Ishikawa (cell line): ENCODE data around the gene SFRP2.

ENCODE experiments used
- CEBPB ChIP-seq: IDR thresholded peaks from 2 replicates; pipeline ENCODE4 v1.6.1; 2012
- CREB1 ChIP-seq: IDR thresholded peaks from 2 replicates; pipeline ENCODE4 v1.6.1; 2012; ENCODE audit warnings: low read depth
- EGR1 ChIP-seq: IDR thresholded peaks from 2 replicates; pipeline ENCODE4 v1.6.1; 2012
- EP300 ChIP-seq: IDR thresholded peaks from 2 replicates; pipeline ENCODE4 v1.6.1; 2012; ENCODE audit warnings: borderline replicate concordance
- FOXM1 ChIP-seq: IDR thresholded peaks from 2 replicates; pipeline ENCODE4 v1.6.1; 2012; ENCODE audit warnings: low read depth, borderline replicate concordance
- NFIC ChIP-seq: IDR thresholded peaks from 2 replicates; pipeline ENCODE4 v1.6.1; 2012
- RAD21 ChIP-seq: IDR thresholded peaks from 2 replicates; pipeline ENCODE4 v1.6.1; 2012; ENCODE audit warnings: low read depth
- TAF1 ChIP-seq: IDR thresholded peaks from 2 replicates; pipeline ENCODE4 v1.6.1; 2012; ENCODE audit warnings: low read depth, mild to moderate bottlenecking
- TCF12 ChIP-seq: IDR thresholded peaks from 2 replicates; pipeline ENCODE4 v1.6.1; 2012; ENCODE audit warnings: low read depth
- TEAD4 ChIP-seq: IDR thresholded peaks from 2 replicates; pipeline ENCODE4 v1.6.1; 2012
- YY1 ChIP-seq: IDR thresholded peaks from 2 replicates; pipeline ENCODE4 v1.6.1; 2012; ENCODE audit warnings: low read depth
- ZBTB7A ChIP-seq: IDR thresholded peaks from 2 replicates; pipeline ENCODE4 v1.6.1; 2012; ENCODE audit warnings: low read depth
- TF ChIP-seq, protein P1 (sequence below): IDR thresholded peaks from 2 replicates; pipeline ENCODE4 v1.6.1; 2012; ENCODE audit warnings: low read depth, mild to moderate bottlenecking
- TF ChIP-seq, protein P2 (sequence below): IDR thresholded peaks from 2 replicates; pipeline ENCODE4 v1.6.1; 2012
- TF ChIP-seq, protein P3 (sequence below): IDR thresholded peaks from 2 replicates; pipeline ENCODE4 v1.6.1; 2012

The SFRP2 gene

DNA sequence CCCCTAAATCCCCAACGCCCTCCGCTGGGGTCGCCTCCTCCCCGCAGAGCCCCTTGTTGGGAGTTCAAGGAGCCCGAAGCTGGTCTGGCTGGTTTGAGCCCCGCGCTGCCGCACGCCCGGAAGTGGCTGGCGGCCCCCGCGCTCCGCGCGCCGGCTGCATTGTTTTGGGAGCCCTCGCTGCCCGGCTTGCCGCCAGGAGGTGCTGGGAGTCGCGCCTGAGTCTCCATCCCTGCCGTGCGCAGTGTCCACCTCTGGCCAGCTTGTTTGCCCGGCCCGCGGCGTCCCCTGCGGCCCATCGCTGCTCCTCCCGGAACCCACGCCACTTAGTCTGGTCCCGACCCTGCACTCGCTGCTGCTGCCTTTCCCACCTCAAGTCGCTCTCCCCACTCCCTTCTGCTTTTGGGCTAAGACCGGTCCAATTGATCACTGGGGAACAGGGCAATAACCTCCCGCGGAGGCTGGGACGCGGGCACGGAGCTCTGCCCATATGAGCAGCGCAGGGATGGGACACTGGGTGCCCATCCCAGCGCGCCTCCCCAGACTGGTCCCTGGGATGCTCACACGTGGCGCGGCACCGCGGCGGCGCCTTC is 2.2 kb upstream of the SFRP2 start:
- TF ChIP-seq YY1 (no peak), NFIC (no peak), FOXM1 (no peak), CEBPB (no peak), ZBTB7A (no peak), EP300 (no peak), TEAD4 (no peak), CREB1 (no peak), TCF12 (no peak), TAF1 (no peak), RAD21 (no peak), EGR1 (no peak)
- TF ChIP-seq, protein P1, sequence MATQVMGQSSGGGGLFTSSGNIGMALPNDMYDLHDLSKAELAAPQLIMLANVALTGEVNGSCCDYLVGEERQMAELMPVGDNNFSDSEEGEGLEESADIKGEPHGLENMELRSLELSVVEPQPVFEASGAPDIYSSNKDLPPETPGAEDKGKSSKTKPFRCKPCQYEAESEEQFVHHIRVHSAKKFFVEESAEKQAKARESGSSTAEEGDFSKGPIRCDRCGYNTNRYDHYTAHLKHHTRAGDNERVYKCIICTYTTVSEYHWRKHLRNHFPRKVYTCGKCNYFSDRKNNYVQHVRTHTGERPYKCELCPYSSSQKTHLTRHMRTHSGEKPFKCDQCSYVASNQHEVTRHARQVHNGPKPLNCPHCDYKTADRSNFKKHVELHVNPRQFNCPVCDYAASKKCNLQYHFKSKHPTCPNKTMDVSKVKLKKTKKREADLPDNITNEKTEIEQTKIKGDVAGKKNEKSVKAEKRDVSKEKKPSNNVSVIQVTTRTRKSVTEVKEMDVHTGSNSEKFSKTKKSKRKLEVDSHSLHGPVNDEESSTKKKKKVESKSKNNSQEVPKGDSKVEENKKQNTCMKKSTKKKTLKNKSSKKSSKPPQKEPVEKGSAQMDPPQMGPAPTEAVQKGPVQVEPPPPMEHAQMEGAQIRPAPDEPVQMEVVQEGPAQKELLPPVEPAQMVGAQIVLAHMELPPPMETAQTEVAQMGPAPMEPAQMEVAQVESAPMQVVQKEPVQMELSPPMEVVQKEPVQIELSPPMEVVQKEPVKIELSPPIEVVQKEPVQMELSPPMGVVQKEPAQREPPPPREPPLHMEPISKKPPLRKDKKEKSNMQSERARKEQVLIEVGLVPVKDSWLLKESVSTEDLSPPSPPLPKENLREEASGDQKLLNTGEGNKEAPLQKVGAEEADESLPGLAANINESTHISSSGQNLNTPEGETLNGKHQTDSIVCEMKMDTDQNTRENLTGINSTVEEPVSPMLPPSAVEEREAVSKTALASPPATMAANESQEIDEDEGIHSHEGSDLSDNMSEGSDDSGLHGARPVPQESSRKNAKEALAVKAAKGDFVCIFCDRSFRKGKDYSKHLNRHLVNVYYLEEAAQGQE = no peak
- TF ChIP-seq, protein P2, sequence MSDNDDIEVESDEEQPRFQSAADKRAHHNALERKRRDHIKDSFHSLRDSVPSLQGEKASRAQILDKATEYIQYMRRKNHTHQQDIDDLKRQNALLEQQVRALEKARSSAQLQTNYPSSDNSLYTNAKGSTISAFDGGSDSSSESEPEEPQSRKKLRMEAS = no peak
- TF ChIP-seq, protein P3, sequence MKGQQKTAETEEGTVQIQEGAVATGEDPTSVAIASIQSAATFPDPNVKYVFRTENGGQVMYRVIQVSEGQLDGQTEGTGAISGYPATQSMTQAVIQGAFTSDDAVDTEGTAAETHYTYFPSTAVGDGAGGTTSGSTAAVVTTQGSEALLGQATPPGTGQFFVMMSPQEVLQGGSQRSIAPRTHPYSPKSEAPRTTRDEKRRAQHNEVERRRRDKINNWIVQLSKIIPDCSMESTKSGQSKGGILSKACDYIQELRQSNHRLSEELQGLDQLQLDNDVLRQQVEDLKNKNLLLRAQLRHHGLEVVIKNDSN = no peak

DNA sequence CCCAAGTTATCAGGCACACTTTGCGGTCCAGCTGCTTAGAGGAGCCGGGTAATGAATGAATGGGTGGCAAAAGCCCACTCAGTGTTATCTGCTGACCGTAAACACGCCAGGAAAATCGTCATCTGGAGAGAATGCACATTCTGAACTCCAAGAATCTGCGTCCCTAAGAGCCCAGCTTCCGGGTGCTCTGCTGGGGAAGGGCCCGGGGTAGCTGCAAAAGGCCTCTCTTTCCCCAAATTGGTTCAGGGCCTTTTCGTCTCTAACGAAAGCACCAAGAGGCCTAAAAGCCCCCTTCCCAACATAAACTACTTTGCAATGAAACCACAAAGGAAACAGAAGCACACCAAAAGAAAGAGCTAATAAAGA is 1.6 kb upstream of the SFRP2 start:
- TF ChIP-seq, protein P3 = no peak
- no peak for TF ChIP-seq TEAD4
- no peak for TF ChIP-seq TCF12
- no peak for TF ChIP-seq ZBTB7A
- TF ChIP-seq, protein P1 = no peak
- TF ChIP-seq RAD21 = no peak
- no peak for TF ChIP-seq YY1
- no peak for TF ChIP-seq CREB1
- TF ChIP-seq EGR1 = no peak
- no peak for TF ChIP-seq TAF1
- no peak for TF ChIP-seq FOXM1
- TF ChIP-seq CEBPB = no peak
- TF ChIP-seq, protein P2 = no peak
- no peak for TF ChIP-seq EP300

DNA sequence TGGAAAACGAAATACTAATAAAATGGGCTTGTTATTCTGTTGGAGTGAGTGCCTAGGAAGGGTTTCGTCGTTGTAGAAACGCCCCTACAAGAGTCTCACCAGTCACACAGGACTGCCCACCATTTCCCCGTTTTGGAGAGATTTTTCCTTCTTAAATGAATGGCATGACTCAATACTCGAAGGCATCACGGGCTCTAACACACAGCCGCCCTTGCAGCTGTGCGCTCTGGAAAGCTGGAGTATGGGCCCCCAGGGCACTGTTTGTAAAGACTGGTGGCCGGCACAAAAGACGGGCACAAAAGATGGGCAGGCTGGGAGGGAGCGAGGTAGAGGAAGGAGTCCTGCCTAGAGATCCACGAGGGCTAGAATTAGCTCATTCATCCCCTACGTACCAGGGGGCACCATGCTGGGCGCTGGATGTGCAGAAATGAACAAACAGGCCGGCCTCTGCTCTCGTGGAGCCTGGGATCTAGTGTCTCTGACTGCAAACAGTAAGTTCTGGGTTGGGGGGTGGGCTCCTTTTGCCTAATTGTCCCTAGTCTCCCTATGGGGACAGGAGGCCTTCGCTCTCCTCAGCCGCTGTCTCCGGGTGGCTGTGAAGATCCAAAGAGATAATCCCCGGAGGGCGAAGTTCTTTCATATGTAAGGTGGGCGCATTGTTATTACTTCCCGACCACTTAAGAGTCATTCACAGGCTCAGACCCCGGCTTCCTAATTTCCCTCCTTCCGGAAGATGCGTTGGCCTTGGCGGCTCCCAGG is 1.0 kb upstream of the SFRP2 start:
- TF ChIP-seq, protein P1 = no peak
- TF ChIP-seq TCF12 (no peak), CREB1 (no peak), RAD21 (no peak), CEBPB (no peak), TEAD4 (no peak), YY1 (no peak), NFIC (no peak), EGR1 (no peak), FOXM1 (no peak), TAF1 (no peak), ZBTB7A (no peak), EP300 (no peak)
- TF ChIP-seq, protein P3 = no peak
- TF ChIP-seq, protein P2 = no peak
